Stimulated activated naive CD8-positive, alpha-beta T cell treated with anti-CD3 and anti-CD28 coated beads, Interleukin-15, Interleukin-2, amounts not matched to agents 100 ng/mL and 50 ng/mL, for 24 hours (primary cell): Measurements from ENCODE around the gene SMCR8.
"Not testable (repeated sequence)": the region's sequence is repeated elsewhere in the genome, so short reads cannot be mapped to it uniquely, and the experiment has no call there.

Experiments
- H3K27ac Mint-ChIP-seq: one replicate; pipeline ENCODE4 v1.8.0; 2021; ENCODE audit warnings: mild to moderate bottlenecking, mixed read lengths
- H3K27me3 Mint-ChIP-seq: one replicate; pipeline ENCODE4 v1.8.0; 2021; ENCODE audit warnings: mixed read lengths
- H3K36me3 Mint-ChIP-seq: one replicate; pipeline ENCODE4 v1.8.0; 2021; ENCODE audit warnings: low read depth, mixed read lengths
- H3K4me1 Mint-ChIP-seq: one replicate; pipeline ENCODE4 v1.8.0; 2021; ENCODE audit warnings: low read depth, mixed read lengths
- H3K4me3 Mint-ChIP-seq: one replicate; pipeline ENCODE4 v1.8.0; 2021; ENCODE audit warnings: mild to moderate bottlenecking, mixed read lengths
- H3K9me3 Mint-ChIP-seq: one replicate; pipeline ENCODE4 v1.8.0; 2021; ENCODE audit warnings: mixed read lengths

The SMCR8 gene

GRCh38 chr17:18362698-18363100 lies 47.6 kb downstream of the SMCR8 start:
- H3K27ac Mint-ChIP-seq = peak overlapping the region; percentile 49
- H3K27me3 Mint-ChIP-seq = no peaks in the 10 kb centered on the region
- H3K36me3 Mint-ChIP-seq = peaks cover 8% of the 10 kb centered on the region
- no peaks in the 10 kb centered on the region for H3K9me3 Mint-ChIP-seq
- H3K4me3 Mint-ChIP-seq = peak overlapping the region; percentile 87
- H3K4me1 Mint-ChIP-seq = peaks cover 14% of the 10 kb centered on the region

DNA sequence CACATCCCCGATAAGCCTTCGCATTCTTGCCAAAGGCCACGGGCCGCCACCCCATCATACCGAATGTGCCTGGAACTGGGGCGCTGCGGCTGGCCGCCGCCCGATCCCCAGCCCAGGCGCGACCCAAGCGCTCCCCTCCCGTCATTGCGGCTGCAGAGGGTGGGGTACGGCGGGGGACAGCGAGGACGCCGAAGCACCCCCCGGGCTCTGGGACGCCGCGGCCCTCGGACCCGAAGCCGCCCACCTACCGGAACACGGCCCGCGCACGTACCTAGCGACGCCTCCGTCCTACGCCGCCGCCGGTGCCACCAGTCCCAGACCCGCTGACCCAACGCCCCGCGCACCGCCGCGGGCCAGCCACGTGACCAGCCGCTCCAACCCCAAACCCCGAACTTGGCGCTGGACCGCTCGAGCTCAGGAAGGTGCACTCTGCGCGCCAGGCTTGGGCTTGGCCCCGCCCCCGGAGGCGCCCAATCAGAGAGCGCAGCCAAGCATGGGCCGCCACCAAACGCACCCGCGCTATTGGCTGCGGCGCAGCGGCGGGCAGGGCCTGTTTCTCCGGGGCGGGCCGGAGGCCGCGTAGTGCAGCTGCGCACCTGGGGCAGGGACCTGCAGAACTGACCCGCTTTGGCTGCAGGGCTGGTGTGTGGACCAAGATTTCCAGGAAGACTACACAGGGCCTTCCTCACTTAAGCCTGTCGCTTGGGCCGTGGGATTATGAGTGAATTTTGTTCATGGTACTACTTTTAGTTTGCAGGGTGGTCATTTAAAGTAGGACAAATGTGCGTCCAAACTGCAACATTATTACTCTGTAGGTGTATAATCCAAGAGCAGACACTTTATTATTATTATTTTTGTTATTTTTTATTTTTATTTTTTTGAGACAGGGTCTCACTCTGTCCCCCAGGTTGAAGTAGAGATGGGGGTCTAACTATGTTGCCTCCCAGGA lies 48.3 kb downstream of the SMCR8 start, which contains the start of gene SHMT1:
SHMT1 (minus strand) TSS at position 450 of the 949 bp plus-strand sequence. CDS start 7,569 bp downstream, outside the sequence.
- H3K4me3 Mint-ChIP-seq = peak within 1 kb of the TSS; percentile 87
- no peaks in the 10 kb centered on the region for H3K9me3 Mint-ChIP-seq
- peak within 1 kb of the TSS; percentile 67 for H3K27ac Mint-ChIP-seq
- H3K36me3 Mint-ChIP-seq = peaks cover 8% of the 10 kb centered on the region
- H3K27me3 Mint-ChIP-seq = no peaks in the 10 kb centered on the region
- peaks cover 14% of the 10 kb centered on the region for H3K4me1 Mint-ChIP-seq

DNA sequence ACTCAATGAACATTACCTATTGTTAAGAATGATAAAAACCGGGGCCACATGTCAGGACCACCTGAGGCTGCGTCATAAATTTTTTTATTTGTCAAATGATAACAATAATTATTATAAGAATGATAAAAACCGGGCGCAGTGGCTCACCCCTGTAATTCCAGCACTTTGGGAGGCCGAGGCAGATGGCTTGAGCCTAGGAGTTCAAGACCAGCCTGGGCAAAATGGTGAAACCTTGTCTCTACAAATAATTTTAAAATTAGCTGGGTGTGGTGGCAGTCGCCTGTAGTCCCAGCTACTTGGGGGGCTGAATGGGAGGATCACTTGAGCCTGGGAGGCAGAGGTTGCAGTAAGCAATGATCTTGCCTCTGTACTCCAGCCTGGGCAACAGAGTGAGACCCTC lies 49.1 kb downstream of the SMCR8 start:
- H3K36me3 Mint-ChIP-seq = peaks cover 8% of the 10 kb centered on the region
- H3K27me3 Mint-ChIP-seq = no peaks in the 10 kb centered on the region
- H3K9me3 Mint-ChIP-seq = no peaks in the 10 kb centered on the region
- H3K4me1 Mint-ChIP-seq = peaks cover 14% of the 10 kb centered on the region
- no peak overlapping the region for H3K27ac Mint-ChIP-seq
- H3K4me3 Mint-ChIP-seq = no peak overlapping the region

GRCh38 chr17:18368946-18369345 lies 53.9 kb downstream of the SMCR8 start:
- no peak overlapping the region for H3K27ac Mint-ChIP-seq
- H3K27me3 Mint-ChIP-seq = peaks cover 3% of the 10 kb centered on the region
- no peaks in the 10 kb centered on the region for H3K9me3 Mint-ChIP-seq
- H3K4me3 Mint-ChIP-seq = no peak overlapping the region
- H3K4me1 Mint-ChIP-seq = peaks cover 4% of the 10 kb centered on the region
- H3K36me3 Mint-ChIP-seq = no peaks in the 10 kb centered on the region

GRCh38 chr17:18370761-18371160 lies 55.7 kb downstream of the SMCR8 start:
- H3K9me3 Mint-ChIP-seq = no peaks in the 10 kb centered on the region
- peaks cover 4% of the 10 kb centered on the region for H3K4me1 Mint-ChIP-seq
- H3K4me3 Mint-ChIP-seq = no peak overlapping the region
- no peaks in the 10 kb centered on the region for H3K36me3 Mint-ChIP-seq
- peaks cover 3% of the 10 kb centered on the region for H3K27me3 Mint-ChIP-seq
- no peak overlapping the region for H3K27ac Mint-ChIP-seq

DNA sequence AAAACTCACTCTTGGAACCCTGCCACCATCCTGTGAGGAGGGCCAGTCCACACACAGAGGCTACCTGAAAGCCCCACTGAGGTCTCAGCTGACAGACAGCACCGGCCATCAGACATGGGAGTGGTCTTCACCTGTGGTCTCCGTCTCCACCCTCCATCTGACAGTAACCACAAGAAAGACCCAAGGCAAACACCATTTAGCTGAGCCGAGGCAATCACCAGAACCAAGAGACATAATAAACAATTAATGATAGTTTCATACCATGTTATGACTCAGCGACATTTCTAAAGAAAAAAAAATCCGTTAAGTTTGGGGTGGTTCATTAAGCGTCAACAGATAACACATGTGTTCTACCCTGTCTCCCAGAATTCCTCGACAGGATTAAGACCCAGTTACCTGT lies 56.4 kb downstream of the SMCR8 start:
- Mint-ChIP-seq H3K4me3 (no peak overlapping the region), H3K27me3 (peaks cover 3% of the 10 kb centered on the region), H3K36me3 (no peaks in the 10 kb centered on the region), H3K9me3 (no peaks in the 10 kb centered on the region), H3K27ac (no peak overlapping the region), H3K4me1 (peaks cover 4% of the 10 kb centered on the region)

GRCh38 chr17:18373181-18373580 lies 58.1 kb downstream of the SMCR8 start:
- not testable (repeated sequence) for H3K4me1 Mint-ChIP-seq, H3K27ac Mint-ChIP-seq, H3K9me3 Mint-ChIP-seq, H3K4me3 Mint-ChIP-seq, H3K36me3 Mint-ChIP-seq, H3K27me3 Mint-ChIP-seq

- Mint-ChIP-seq H3K4me1 (peaks cover 4% of the 10 kb centered on the region), H3K27ac (no peak overlapping the region), H3K9me3 (no peaks in the 10 kb centered on the region), H3K4me3 (no peak overlapping the region), H3K27me3 (peaks cover 3% of the 10 kb centered on the region), H3K36me3 (no peaks in the 10 kb centered on the region)
These were observed 59.1 kb downstream of the SMCR8 start for GRCh38 chr17:18374216-18374615.
